Colon (tissue), 2 donors: ENCODE measurements around the gene BATF3.

Source experiments
- FAIRE-seq: peaks from 2 replicates; lab custom pipeline; 2012; peaks lifted over from hg19 to GRCh38; lab: Jason Lieb, UNC
- donor health status: control.
- donor health status: control.

Gene BATF3

DNA sequence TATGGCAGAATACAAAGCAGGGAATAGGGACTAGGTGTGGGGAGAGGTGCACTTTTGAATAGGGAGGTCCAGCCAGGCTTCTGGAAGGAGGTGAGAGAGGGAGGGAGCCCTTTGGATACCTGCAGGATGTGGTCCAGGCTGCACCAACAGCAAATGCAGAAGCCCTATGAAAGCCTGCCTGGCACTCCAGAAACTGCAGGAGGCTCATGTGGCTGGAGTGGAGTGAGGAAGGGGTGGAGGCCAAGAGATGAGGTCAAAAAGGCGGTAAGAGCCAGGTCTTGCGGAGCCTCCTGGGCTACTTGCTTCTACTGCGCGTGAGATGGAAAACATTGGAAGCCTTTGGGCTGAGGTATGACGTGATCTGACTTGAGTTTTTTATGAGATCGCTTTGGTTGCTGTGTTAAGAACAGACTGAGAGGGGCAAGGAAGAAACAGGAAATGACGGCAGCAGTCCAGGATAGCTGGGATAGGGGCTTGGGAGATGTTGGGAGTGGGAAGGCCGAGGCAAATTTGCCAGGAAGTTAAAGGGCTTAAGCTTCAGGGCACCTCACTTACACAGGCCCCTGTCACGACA, 4.4 kb upstream of the BATF3 start:
- no peak for FAIRE-seq

DNA sequence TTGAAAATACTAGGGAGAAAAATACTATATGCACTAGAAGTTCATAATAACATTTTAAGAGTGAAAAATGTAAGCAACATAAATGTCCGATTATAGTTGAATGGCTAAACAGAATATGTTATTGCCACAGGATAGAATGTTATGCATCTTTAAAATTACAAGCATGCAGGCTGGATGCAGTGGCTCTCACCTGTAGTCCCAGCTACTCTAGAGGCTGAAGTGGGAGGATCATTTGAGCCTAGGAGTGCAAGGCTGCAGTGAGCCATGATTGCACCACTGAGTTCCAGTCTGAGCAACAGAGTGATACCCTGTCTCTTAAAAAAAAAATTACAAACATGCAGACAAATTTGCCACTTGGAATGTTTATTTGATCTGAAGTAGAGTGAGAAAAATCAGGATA, 3.0 kb upstream of the BATF3 start:
- no peak for FAIRE-seq

DNA sequence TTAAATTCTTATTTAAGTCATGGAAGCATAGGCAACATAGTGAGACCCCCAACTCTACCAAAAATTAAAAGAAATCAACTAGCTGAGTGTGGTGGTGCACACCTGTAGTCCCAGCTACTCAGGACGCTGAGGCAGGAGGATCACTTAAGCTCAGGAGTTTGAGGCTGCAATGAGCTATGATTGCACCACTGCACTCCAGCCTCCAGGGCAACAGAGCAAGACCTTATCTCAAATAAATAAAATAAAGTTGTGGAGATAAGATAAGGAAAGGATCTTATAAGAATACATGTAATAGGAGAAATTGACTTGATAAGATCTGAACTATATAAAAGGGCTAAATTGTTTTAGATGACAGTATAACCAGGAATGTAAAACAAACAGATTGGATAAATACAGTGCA, 2.3 kb upstream of the BATF3 start:
- no peak for FAIRE-seq

DNA sequence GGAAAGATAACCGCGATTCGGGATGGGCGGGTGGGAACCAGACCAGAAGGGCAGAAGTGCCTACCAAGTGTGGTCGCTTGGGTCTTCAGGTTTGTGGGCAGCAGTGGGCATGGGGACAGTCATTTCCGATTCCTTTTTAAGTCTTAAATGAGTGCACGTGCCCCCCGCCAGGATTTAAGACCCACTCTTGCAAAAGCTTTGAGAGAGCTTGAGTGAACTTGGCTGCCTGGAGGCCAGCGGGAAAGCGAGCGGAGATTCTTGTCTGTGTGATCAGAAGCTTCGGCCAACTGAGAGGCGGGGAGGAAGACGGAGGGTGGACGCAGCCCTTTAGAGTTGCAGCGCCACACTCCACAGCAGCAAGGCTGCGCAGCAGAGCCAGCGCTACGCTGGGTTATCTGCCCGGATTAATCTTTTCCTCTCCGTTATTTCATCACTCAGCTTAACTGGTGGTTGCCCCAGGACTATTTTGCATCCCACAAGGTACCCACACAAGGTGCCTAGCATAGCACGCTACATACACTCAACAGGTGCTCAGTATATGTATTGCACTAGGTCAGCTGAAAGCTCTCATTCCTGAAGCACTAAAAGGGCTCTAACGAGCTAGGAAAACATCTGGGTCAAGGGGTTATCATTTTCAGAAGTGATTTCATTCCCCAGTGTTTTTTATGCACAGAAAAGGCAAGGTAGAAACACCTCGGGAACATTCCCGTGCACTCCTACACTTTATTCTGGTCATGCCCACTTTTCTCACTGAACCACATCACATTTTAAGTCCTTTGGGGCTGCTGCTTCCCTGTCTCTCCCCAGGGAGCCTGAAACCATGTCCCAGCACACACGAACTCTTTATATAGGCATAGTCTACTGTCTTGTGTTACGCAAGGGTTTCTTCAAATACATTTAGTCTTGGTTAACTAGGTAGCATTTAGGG, 1.5 kb upstream of the BATF3 start:
- FAIRE-seq, result no peak

DNA sequence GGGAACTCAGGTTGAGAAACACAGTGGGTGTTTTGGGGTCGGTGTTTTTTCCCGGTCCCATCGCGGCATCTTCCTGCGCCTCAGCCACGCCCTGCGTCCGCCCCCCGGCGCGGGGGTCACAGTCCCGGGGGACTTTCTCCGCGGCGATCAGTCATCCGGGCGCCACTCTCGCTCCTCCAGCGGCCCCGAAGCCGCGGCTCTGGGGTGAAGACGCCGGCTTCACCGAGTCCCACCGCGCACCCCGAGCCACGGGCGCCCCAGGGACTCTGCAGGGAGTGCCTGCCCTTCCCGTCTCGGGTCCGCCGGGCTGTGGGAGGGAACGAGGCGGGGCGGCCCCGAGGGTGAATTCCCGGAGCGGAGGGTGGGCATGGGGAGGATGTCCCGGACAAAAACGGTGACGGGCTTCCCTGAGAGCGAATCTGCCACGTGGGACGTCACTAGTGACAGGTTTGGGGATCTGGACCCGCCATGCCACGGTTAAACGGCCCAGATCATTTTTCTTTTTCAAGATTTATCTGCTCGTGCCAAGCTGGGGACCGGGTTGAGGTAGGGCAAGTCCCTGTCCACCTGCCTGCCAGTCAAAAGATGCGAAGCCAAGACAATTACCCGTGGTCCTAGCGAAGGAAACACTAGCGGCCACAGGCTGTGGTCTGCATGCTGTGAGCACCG, 717 bp upstream of the BATF3 start:
- FAIRE-seq, result no peak

DNA sequence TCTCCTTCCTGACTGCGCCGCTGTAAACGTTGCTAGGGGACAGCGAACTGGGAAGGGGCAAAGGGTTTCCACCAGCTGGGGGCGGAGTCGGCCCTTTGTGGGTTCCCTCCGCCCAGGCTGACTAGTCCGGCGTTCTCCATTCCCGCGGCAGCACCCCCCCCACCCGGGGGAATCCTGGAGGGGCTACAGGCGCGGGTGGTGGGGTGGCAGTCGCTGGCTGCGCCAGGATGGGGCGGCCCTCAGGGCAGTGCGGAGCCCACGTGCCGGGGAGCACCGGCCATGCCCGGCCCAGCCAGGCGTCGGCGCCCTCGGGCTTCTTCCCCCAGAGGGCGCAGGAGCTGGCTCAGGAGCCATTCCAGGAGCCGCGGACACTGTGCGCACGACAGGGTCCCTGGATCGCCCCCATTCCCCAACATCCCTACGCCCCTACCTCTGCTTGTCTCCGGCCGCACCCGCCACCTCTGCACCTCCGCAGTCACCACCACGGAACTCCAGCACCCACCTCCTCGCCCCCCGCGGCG, 476 bp downstream of the BATF3 start:
- FAIRE-seq, result no peak

DNA sequence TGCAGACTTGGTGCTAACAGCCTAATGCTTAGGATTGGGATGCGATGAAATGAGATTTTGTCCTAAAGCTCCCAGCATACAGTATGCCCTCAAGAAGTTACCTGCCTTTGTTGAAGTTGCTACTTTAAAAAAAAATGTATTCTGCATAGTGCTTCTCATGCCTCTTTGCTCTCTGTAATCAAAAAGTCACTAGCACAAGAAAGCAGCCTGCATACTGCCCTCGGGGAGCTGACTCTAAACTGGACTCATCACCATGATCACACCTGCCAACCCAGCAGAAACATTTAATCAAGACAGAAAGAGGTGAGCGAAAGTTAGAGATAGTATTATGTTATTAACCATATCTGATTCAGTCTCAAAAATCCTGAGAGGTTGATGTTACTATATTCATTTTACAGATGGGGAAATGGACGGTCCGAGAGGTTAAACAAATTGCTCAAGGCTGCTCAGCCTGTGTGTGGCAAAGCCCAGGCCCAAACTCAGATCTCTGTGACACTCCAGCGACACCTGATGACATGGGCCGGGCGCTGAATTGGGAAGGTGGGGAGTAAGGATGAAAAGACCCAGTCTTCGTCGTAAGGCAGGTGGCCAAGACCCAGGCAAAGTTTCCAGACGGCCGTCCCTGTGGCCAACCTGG, 1.1 kb downstream of the BATF3 start:
- no peak for FAIRE-seq

DNA sequence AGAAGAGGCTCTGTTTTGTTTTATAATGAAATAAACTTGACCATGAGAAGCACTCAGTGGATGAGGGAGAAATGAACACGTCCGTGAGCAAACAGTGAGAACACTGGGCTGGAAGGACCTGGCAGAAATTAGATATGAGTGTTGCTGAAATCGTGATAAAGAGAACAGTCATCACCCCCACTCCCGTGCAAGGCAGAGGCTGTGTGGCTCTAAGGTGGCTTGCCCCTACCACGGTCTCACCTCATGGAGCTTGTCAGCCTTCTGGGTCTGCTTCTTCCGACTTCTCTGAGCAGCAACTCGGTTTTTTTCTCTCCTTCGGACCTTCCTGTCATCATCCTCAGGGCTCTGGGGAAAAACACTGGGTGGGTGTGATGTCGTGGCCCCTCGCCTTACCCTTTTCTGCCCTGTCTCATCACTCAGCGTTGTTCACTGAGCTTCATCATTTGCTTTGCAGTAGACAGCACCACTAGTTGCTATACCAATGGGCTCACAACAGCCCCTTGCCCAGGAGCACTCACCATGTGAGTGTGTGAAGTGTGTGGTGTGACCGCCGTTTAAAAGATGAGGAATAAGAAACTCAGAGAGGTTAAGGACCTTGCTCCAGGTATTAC, 2.8 kb downstream of the BATF3 start:
- no peak for FAIRE-seq

DNA sequence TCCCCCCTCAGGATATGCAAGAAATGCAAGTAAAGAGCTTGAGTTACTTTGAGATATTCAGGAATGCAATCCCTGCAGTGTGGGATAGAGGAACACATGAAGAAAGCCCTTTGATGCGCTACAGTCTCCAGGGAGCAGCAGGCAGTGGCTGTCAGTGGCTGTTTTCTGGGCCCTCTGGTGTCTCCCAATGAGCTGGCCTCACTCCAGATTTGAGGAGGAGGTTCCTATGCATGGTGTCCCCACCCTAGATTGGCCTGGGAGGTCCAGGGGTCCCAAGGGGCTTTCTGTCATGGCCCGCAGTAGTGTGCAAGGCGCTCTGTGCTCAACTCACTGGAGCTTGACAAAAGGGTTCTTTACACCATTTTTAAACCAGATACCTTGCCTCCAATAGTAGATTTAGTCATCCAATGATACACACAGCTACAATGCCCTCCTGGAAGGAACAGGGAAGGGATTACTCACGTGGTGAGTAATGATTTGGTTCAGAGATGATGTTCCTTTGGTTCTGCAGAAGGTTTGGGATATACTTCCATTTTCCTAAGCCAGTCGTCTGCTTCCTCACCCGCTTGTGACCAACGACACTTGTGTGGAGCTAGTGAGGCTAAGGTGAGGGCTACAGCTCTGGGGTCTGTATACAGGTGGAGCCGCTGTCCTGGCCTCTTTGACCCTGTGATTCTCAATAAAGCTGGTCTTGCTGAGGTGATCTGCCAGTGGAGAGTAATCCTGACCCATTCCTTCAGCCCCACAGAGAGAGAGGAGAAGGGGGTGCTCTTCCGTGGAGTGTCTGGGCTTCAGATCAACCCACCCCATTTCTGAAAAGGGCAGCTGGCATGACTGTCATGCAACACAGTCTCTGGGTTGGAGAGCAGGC, 6.6 kb downstream of the BATF3 start:
- FAIRE-seq, result no peak

DNA sequence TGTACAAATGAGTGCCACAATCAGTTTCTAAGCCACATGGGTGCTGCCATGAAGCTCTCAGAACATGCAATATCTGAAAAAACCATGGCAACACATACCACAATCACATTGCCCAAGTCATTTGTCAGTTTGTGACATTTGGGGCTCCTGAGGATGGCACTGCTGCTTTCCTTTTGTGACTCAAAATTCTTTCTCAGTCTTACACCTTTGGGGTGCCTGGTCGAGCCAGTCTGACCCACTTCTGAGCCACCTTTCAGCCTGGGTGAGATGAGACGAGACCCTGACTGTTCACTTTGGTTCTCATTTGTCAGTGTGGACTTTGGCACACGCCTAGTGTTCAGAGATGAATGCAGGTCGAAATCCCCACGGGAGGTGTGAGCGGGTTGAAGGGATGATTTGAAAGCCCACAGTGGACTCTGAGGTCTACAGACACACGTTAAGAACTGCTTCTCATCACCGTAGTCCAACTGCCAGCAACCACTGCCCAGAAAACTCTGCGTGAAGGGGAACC, 8.0 kb downstream of the BATF3 start:
- no peak for FAIRE-seq

DNA sequence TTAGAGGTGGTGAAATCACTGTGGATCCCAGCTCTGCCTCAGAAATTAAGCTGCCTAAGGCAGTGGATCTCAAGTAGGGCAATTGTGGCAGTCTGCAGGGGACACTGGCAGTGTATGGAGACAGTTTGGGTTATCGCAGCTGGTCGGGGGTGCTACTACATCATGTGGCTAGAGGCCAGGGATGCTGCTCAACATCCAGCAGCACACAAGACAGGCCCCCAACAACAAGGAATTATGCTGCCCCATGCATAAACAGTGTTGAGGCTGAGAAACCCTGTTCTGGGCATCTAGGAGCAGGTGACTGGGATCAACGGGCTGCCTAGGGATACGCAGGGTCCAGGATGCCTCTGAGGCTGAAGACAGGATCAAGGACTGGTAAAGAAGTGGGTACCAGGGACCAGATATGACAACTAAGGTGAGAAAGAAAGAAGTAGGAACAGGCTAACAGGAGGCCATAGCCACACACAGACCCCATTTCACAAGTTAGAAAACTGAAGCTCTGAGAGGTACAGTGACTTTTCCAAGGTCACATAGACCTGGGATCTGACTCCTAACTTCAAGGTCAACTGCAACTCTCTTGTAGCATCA, 8.7 kb downstream of the BATF3 start:
- FAIRE-seq, result no peak

DNA sequence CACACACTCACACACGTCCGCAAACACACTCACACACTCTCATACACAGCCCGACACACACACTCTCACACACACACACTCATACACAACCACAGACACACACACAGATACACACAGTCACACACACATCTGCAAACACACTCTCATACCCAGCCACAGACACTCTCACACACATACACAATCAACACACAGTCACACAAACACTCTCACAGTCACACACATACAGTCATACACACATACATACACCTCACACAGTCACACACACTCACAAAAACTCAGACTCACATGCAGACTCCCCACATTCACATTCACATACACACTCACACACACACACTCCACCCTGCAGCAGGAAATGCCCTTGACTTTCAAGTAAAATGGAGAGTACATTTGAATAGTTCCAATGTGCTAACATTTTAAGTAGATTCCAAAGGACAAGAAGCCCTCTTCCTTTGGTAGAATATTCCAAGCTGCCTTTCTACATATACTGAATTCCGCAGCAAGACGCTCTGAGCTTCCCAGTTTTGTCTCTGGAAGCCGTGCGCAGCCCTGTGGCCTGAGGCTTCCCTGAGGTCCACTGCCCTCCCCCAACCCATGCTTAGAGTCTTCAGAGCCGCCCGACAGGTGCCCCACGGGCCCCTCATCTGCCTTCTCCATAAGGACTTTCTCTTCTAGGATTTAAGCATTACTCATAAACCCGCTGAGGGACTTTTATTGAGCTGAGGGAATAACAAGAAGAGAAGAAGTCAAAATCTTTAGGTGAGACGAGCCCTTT, 9.7 kb downstream of the BATF3 start:
- FAIRE-seq, result no peak

DNA sequence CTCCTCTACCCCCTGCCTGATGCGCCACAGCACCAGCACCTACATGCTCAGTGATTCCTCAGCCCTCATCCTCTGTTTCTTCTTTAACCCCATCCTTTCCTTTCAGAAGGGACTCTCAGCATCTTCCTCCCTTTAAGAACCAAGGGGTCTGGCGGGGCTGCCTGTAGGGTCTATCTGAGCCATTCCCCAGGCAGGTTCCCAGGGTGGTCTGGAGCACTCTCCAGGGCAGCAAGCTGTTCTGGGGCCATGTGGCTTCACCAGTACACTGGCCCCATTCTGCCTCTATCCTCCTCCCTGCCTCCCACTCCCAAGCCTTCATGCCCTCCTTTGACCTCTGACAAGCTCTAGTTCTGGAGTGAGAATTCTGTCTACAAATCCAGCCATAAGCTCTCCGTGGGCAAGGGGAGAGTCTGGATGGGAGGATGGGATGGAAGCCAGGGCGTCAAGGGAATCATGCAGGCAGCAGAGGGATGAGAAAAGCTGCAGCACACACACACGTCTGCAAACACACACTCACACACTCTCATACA, 10.4 kb downstream of the BATF3 start:
- FAIRE-seq, result no peak

DNA sequence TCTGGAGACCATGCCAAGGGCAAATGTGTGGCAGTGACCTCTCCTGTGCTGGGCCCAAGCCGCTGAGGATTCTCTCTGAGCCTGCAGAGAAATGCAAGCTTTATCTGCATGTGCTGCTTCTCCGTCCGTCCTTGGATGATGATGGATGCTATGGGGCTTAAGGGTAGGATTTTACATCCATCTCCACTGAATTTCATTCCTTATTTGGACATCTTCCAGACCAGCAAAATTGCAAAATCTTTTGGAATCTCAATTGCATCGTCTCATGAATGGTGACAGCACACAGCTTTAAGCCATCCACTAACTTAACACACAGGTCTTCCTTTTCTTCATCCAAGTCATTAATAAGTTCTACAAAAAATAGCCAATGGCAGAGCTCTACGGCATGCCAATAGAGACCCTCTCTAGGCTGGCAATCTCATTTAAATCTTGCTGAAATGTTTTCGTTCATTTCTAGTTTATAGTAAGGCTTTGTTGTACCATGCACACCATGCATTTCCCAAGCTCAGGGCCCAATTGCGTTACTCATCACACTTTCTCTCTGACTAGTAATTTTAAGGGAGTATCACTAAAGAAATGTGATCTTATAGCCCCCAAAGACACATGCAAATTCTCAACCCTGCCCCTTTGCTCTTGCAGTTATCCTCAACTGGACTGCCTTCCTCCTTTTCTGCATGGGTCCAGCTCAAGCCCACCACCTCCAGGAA, 11.1 kb downstream of the BATF3 start:
- no peak for FAIRE-seq

DNA sequence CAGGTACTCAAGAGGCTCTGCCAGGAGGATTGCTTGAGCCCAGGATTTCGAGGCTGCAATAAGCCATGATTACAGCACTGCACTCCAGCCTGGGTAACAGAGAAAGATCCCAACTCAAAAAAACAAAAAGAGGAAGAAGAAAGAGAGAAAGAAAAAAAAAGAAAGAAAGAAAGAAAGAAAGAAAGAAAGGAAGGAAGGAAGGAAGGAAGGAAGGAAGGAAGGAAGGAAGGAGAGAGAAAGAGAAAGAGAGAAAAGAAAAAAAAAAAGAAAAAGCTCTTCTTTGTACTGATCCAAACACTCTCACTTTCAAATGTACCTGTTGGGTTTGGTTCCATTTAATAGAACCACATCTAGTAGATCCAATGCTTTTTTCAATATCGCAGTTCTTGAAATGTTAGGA, 11.8 kb downstream of the BATF3 start:
- no peak for FAIRE-seq

DNA sequence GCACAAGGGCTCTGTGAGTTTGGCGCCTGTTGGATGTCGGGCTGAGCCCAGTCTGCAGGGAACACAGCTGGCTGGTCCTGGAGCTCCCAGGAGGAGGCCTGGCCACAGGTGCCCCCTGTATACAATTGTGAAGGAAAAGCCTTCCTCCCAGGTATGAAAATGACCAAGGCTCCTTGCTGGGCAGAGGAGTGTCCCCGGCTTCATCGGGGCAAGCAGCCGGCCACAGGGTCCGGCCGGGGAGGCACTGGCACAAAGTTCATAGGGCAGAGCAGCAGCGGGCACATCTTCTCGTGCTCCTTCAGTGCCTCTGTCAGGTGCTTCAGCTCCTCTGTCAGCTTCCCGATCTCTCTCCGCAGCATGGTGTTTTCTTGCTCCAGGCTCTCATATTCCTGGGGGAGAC, 13.0 kb downstream of the BATF3 start:
- no peak for FAIRE-seq

DNA sequence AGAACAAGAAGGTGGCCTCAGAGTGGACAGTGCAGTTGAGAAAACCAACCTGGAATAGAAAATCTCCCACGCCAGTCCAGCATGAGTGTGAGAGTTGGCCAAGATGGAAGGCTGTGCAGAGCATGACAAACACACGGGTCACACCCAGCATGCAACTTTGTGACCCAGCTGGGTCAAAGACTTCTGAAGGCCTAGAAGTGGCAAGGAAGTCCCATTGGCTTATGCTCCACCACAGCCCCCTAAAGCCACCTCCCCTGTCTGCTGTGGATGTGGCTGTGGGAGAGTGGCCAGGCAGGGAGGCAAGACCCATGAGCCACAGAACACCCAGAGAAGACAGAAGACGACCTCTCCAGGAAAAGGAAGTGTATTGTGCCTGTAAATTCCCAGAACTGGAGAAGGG, 13.6 kb downstream of the BATF3 start:
- FAIRE-seq, result no peak

DNA sequence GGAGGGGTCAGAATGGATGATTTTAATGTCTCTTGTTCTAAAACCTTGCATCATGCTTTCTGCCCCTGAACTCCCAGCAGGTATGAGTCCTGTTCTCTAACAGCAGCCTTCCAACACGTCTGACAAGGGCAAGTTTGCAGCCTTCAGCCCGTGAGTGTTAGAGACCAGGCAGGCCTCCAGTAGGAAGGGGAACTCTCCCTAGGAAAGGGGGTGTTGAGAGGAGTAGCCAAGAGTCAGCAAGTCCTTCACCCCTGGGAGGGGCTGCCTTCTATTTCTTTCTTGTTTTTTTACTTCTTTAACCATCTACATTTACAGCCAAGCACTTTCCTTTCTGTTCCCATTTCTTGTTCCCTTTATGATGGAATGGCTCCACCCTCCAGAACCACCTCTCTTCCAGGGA, 14.2 kb downstream of the BATF3 start:
- no peak for FAIRE-seq
